IMR-90 (cell line): ENCODE measurements around the gene HDGFL3. TPM values are rescaled to one million over a fixed set of nuclear protein-coding genes. Genes with fewer than 3 reads are reported as not detected.
"Not testable (repeated sequence)": the region's sequence is repeated elsewhere in the genome, so short reads cannot be mapped to it uniquely, and the experiment has no call there.

Experiments
- ATAC-seq: fragments of 200-7000 bp; cut with Tn5 transposase; 2 replicates; pipeline ENCODE4 v1.9.1; 2020; ENCODE audit warnings: low read depth, mild to moderate bottlenecking, moderate library complexity
- BruUV-seq: library from RNA; stranded (reverse); fragments of 400-500 nt; replicated peaks from 2 replicates; lab custom pipeline; 2021; lab: Mats Ljungman, UMichigan
- CTCF ChIA-PET: fragments of 300-600 bp; formaldehyde crosslinking; extraction: SDS; loops from one replicate; lab custom pipeline; 2021; ENCODE audit warnings: antibody characterized with exemption; lab: Yijun Ruan, JAX
- POLR2A ChIA-PET: fragments of 300-600 bp; sonication (Branson Sonifier 250); formaldehyde crosslinking; loops from one replicate; lab custom pipeline; 2022; ENCODE audit warnings: antibody characterized with exemption; ENCODE audit not compliant: unreplicated experiment; lab: Charles Lee
- DNase-seq: peaks from one replicate; pipeline ENCODE4 v3.0.0; 2013
- H2AFZ ChIP-seq: replicated peaks from 2 replicates; pipeline ENCODE3; 2013; ENCODE audit warnings: low read length, mild to moderate bottlenecking; ENCODE audit not compliant: poor library complexity
- H2AK5ac ChIP-seq: 2 replicates; pipeline ENCODE4 v1.6.1; 2013; ENCODE audit warnings: low read depth, low read length, inconsistent platforms
- H2AK9ac ChIP-seq: replicated peaks from 2 replicates; pipeline ENCODE3; 2013; ENCODE audit warnings: mild to moderate bottlenecking, low read depth, low read length, moderate library complexity; ENCODE audit not compliant: poor library complexity
- H2BK120ac ChIP-seq: 2 replicates; pipeline ENCODE4 v1.6.1; 2013; ENCODE audit warnings: low read depth, low read length, inconsistent platforms
- H2BK15ac ChIP-seq: 3 replicates; pipeline ENCODE4 v1.6.1; 2013; ENCODE audit warnings: low read depth, low read length, inconsistent platforms
- H2BK20ac ChIP-seq: 2 replicates; pipeline ENCODE4 v1.6.1; 2013; ENCODE audit warnings: low read depth, mild to moderate bottlenecking, inconsistent platforms, low read length, moderate library complexity
- H2BK5ac ChIP-seq: 2 replicates; pipeline ENCODE4 v1.6.1; 2013; ENCODE audit warnings: mild to moderate bottlenecking, low read depth, low read length, inconsistent platforms; ENCODE audit not compliant: poor library complexity, severe bottlenecking
- H3K14ac ChIP-seq: replicated peaks from 2 replicates; pipeline ENCODE4 v1.6.1; 2013; ENCODE audit warnings: low read depth, low read length, inconsistent platforms
- H3K18ac ChIP-seq: 2 replicates; pipeline ENCODE4 v1.6.1; 2013; ENCODE audit warnings: low read depth, low read length, control low read depth
- H3K23ac ChIP-seq: 2 replicates; pipeline ENCODE4 v1.6.1; 2013; ENCODE audit warnings: low read depth, low read length, inconsistent platforms
- H3K27ac ChIP-seq: 2 replicates; pipeline ENCODE4 v1.5.1; 2013; ENCODE audit warnings: mild to moderate bottlenecking, control low read depth, low read length; ENCODE audit not compliant: insufficient read depth
- H3K27me3 ChIP-seq: 2 replicates; pipeline ENCODE4 v1.6.1; 2013; ENCODE audit warnings: low read length; ENCODE audit not compliant: control insufficient read depth, insufficient read depth
- H3K36me3 ChIP-seq: 2 replicates; pipeline ENCODE4 v1.6.1; 2013; ENCODE audit warnings: low read length, mixed read lengths; ENCODE audit not compliant: control insufficient read depth, insufficient read depth
- H3K4ac ChIP-seq: 2 replicates; pipeline ENCODE4 v1.6.1; 2013; ENCODE audit warnings: low read depth, low read length, inconsistent platforms
- H3K4me1 ChIP-seq: 2 replicates; pipeline ENCODE4 v1.6.1; 2013; ENCODE audit warnings: low read length, mixed read lengths; ENCODE audit not compliant: control insufficient read depth, insufficient read depth
- H3K4me2 ChIP-seq: 2 replicates; pipeline ENCODE4 v1.6.1; 2013; ENCODE audit warnings: low read depth, mild to moderate bottlenecking, control low read depth, low read length, moderate library complexity
- H3K4me3 ChIP-seq: 2 replicates; pipeline ENCODE4 v1.5.1; 2013; ENCODE audit warnings: low read depth, mild to moderate bottlenecking, control low read depth, low read length, moderate library complexity; ENCODE audit not compliant: insufficient read depth
- H3K56ac ChIP-seq: 2 replicates; pipeline ENCODE4 v1.6.1; 2013; ENCODE audit warnings: low read length, inconsistent platforms; ENCODE audit not compliant: insufficient read depth; ENCODE audit errors: extremely low read depth
- H3K79me1 ChIP-seq, 2 experiments: 2 replicates each; pipeline ENCODE4 v1.6.1; 2013; ENCODE audit warnings: low read length in 2 of 2, inconsistent platforms in 1 of 2, low read depth in 1 of 2
- H3K9ac ChIP-seq: 2 replicates; pipeline ENCODE4 v1.6.1; 2013; ENCODE audit warnings: low read depth, low read length, control low read depth
- H3K9me1 ChIP-seq: 2 replicates; pipeline ENCODE4 v1.6.1; 2013; ENCODE audit warnings: low read length, inconsistent platforms; ENCODE audit not compliant: insufficient read depth
- H3K9me3 ChIP-seq: 2 replicates; pipeline ENCODE4 v1.6.1; 2013; ENCODE audit warnings: low read length; ENCODE audit not compliant: control insufficient read depth, insufficient read depth
- H4K20me1 ChIP-seq: 2 replicates; pipeline ENCODE4 v1.6.1; 2013; ENCODE audit warnings: low read length, inconsistent platforms; ENCODE audit not compliant: insufficient read depth
- H4K5ac ChIP-seq: 2 replicates; pipeline ENCODE4 v1.6.1; 2013; ENCODE audit warnings: mild to moderate bottlenecking, low read depth, low read length, control low read depth
- H4K8ac ChIP-seq, 2 experiments: 2 replicates each; pipeline ENCODE4 v1.6.1; 2013; ENCODE audit warnings: low read depth in 2 of 2, low read length in 2 of 2, control low read depth in 1 of 2, inconsistent platforms in 1 of 2
- H4K91ac ChIP-seq: 2 replicates; pipeline ENCODE4 v1.6.1; 2013; ENCODE audit warnings: low read depth, low read length, inconsistent platforms; ENCODE audit not compliant: insufficient read depth
- WGBS, 2 experiments: methylation state at CpG; one replicate each; pipeline versions ENCODE4 v1.1.5 to v1.1.7; 2013; ENCODE audit warnings: missing lambda C conversion rate in 2 of 2; ENCODE audit not compliant: insufficient read length in 1 of 2; ENCODE audit errors: extremely low coverage in 2 of 2; 5-methylcytosine and 5-hydroxymethylcytosine counted together
- dilution Hi-C: fragments of 300-500 bp; cut with HindIII; formaldehyde crosslinking; loops from one replicate; pipeline ENCODE4 v1.14.3; 2018; ENCODE audit warnings: low sequenced_read_pairs; ENCODE audit not compliant: unreplicated experiment
- in situ Hi-C: fragments of 300-500 bp; cut with MboI; formaldehyde crosslinking; loops from 3 replicates; pipeline ENCODE4 v1.14.3; 2019; ENCODE audit warnings: low sequenced_read_pairs, inconsistent platforms, mixed read lengths
- intact Hi-C: fragments of 100-400 bp; cut with micrococcal nuclease; formaldehyde crosslinking; loops from 2 replicates; pipeline ENCODE4 v1.10.0; 2022
- polyA plus RNA-seq, 3 experiments: library from polyadenylated mRNA; depleted of rRNA; stranded (reverse); fragments of >200 nt; gene quantifications; 2 replicates each; pipeline ENCODE4 v1.2.3, GENCODE V29; 2012; ENCODE audit warnings: low replicate concordance in 1 of 3
- total RNA-seq: library from RNA; depleted of rRNA; stranded (reverse); fragments of >200 nt; gene quantifications from 2 replicates; pipeline ENCODE4 v1.2.3, GENCODE V29; 2012

The HDGFL3 gene
- total and polyA plus RNA-seq, 2 of the 4 experiments (the other 2 are of a cell fraction): 9.5 to 18.1 TPM

GRCh38 chr15:83091965-83092308, 115.7 kb downstream of the HDGFL3 start:
- POLR2A ChIA-PET, H3K18ac ChIP-seq, H3K36me3 ChIP-seq, ATAC-seq, in situ Hi-C loops, H3K9me3 ChIP-seq, CTCF ChIA-PET, H3K9me1 ChIP-seq, H4K91ac ChIP-seq, H2BK20ac ChIP-seq, H4K20me1 ChIP-seq, H3K27me3 ChIP-seq, H3K4me3 ChIP-seq, H3K27ac ChIP-seq, H2AK5ac ChIP-seq, BruUV-seq, intact Hi-C loops, H2BK15ac ChIP-seq, H3K79me1 ChIP-seq, dilution Hi-C loops, H2AK9ac ChIP-seq, H2BK120ac ChIP-seq, H3K9ac ChIP-seq, H3K4me2 ChIP-seq, H3K56ac ChIP-seq, H3K4me1 ChIP-seq, DNase-seq: not testable (repeated sequence)
- peak overlapping the region; percentile 69 to 75; a peak in 2 of 4 replicates for H4K8ac ChIP-seq
- H2AFZ ChIP-seq: peak overlapping the region; percentile 64
- peak overlapping the region; percentile 8 for H2BK5ac ChIP-seq
- no CpG with 5 or more reads among the region's 3 CpGs for WGBS, 2 experiments
- peak overlapping the region; percentile 12; the same call in 1 of the 2 replicates for H3K23ac ChIP-seq
- H4K5ac ChIP-seq: peak overlapping the region; percentile 64; the same call in 1 of the 2 replicates
- peak overlapping the region; percentile 14; the same call in 1 of the 2 replicates for H3K14ac ChIP-seq
- peak overlapping the region; percentile 4; the same call in 1 of the 2 replicates for H3K4ac ChIP-seq
